ENCODE results near the gene HOMER1. TPM values are rescaled to one million over a fixed set of nuclear protein-coding genes. Genes with fewer than 3 reads are reported as not detected.

Gene HOMER1
- total and polyA plus RNA-seq, 10 of the 15 experiments (the other 5 are each of a cell fraction or from before 2014, with no cell fraction given): 0.96 to 22.0 (median 7.5) TPM

- DNase-seq (ENCODE audit: low read depth, low spot score) (no peak), ATAC-seq (no peak), FAIRE-seq (no peak)
- no peaks in the 10 kb centered on the region for H3K27me3 ChIP-seq (replicated peaks in 1 of 2; ENCODE audit: control insufficient read depth in 2 of 2, insufficient read depth in 2 of 2, low read length in 1 of 2)
- H3K27ac ChIP-seq (ENCODE audit: control insufficient read depth, insufficient read depth): no peak overlapping the region
- ChIA-PET POLR2A (no interaction called here), CTCF (interaction anchor here (2.3 kb wide), 1 partner anchor 281 kb away, joined by 7 read pairs; no protein-coding TSS in a partner anchor), SMC1A (ENCODE audit: uncharacterized antibody, unreplicated experiment) (no interaction called here), RAD21 (ENCODE audit: unreplicated experiment) (no interaction called here)
- intact Hi-C loops (cut with micrococcal nuclease; ENCODE audit: unreplicated experiment): no loop called here
- no peak overlapping the region for H3K4me2 ChIP-seq (ENCODE audit: control insufficient read depth, insufficient read depth)
- H3K4me3 ChIP-seq: no peak overlapping the region
- no peak overlapping the region for H3K9ac ChIP-seq (ENCODE audit: control insufficient read depth, insufficient read depth, low read length)
- H3K36me3 ChIP-seq (ENCODE audit: control insufficient read depth in 2 of 2, insufficient read depth in 2 of 2, low read length in 1 of 2): no peaks in the 10 kb centered on the region
- H3K4me1 ChIP-seq (ENCODE audit: control insufficient read depth, insufficient read depth, low read length): peaks cover 7% of the 10 kb centered on the region
- H4K20me1 ChIP-seq (ENCODE audit: control insufficient read depth, insufficient read depth): no peaks in the 10 kb centered on the region
- no TSS peak for BruUV-seq (replicated peaks)
- no peaks in the 10 kb centered on the region; the same call in 2 of the 3 replicates for H3K9me3 ChIP-seq (replicated peaks; ENCODE audit: control insufficient read depth, insufficient read depth, low read length)
- H2AFZ ChIP-seq (ENCODE audit: control insufficient read depth, low read depth, low read length): no peak overlapping the region
- in situ Hi-C loops (cut with MboI): no loop called here
- TF ChIP-seq NR2C1 (IDR thresholded peaks at IDR 0.05) (no peak), KAT2A (conservative IDR thresholded peaks at IDR 0.05; ENCODE audit: control insufficient read depth, low read depth, low read length) (no peak), RFX5 (IDR thresholded peaks at IDR 0.05; ENCODE audit: low read depth, low read length) (no peak), RUNX3 (IDR thresholded peaks at IDR 0.05; ENCODE audit: low read length) (no peak), ESRRA (IDR thresholded peaks at IDR 0.05; ENCODE audit: low read length) (no peak), CBFB (IDR thresholded peaks at IDR 0.05; ENCODE audit: low read depth) (no peak), SMAD1 (IDR thresholded peaks at IDR 0.05; ENCODE audit: low read depth, partially characterized antibody) (no peak), RELB (IDR thresholded peaks at IDR 0.05; ENCODE audit: low read depth) (no peak)
- TF ChIP-seq, protein P1, sequence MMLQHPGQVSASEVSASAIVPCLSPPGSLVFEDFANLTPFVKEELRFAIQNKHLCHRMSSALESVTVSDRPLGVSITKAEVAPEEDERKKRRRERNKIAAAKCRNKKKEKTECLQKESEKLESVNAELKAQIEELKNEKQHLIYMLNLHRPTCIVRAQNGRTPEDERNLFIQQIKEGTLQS (IDR thresholded peaks at IDR 0.05; ENCODE audit: borderline replicate concordance, extremely low read depth, low read depth, low read length): no peak
- TF ChIP-seq, protein P2, sequence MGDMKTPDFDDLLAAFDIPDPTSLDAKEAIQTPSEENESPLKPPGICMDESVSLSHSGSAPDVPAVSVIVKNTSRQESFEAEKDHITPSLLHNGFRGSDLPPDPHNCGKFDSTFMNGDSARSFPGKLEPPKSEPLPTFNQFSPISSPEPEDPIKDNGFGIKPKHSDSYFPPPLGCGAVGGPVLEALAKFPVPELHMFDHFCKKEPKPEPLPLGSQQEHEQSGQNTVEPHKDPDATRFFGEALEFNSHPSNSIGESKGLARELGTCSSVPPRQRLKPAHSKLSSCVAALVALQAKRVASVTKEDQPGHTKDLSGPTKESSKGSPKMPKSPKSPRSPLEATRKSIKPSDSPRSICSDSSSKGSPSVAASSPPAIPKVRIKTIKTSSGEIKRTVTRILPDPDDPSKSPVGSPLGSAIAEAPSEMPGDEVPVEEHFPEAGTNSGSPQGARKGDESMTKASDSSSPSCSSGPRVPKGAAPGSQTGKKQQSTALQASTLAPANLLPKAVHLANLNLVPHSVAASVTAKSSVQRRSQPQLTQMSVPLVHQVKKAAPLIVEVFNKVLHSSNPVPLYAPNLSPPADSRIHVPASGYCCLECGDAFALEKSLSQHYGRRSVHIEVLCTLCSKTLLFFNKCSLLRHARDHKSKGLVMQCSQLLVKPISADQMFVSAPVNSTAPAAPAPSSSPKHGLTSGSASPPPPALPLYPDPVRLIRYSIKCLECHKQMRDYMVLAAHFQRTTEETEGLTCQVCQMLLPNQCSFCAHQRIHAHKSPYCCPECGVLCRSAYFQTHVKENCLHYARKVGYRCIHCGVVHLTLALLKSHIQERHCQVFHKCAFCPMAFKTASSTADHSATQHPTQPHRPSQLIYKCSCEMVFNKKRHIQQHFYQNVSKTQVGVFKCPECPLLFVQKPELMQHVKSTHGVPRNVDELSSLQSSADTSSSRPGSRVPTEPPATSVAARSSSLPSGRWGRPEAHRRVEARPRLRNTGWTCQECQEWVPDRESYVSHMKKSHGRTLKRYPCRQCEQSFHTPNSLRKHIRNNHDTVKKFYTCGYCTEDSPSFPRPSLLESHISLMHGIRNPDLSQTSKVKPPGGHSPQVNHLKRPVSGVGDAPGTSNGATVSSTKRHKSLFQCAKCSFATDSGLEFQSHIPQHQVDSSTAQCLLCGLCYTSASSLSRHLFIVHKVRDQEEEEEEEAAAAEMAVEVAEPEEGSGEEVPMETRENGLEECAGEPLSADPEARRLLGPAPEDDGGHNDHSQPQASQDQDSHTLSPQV (IDR thresholded peaks at IDR 0.05): no peak
- no peaks in the 10 kb centered on the region for H3K79me2 ChIP-seq (ENCODE audit: control insufficient read depth, insufficient read depth, low read length)
Measured at GRCh38 chr5:79413112-79413511, 100.8 kb downstream of the HOMER1 start.

Measured in GM12878 (cell line).